Measurements from ENCODE around the gene LRRC8E. TPM values are rescaled to one million over a fixed set of nuclear protein-coding genes. Genes with fewer than 3 reads are reported as not detected.

Gene LRRC8E
- total RNA-seq, 1 donor from 2014 or later = 4.3 TPM

- Mint-ChIP-seq H3K9me3 (no peaks in the 10 kb centered on the region), H3K27me3 (ENCODE audit: low read depth) (peaks cover 69% of the 10 kb centered on the region), H3K4me3 (no peak overlapping the region)
These were observed 24.2 kb upstream of the LRRC8E start for GRCh38 chr19:7863971-7864689.

GRCh38 chr19:7864690-7865074, 23.6 kb upstream of the LRRC8E start:
- H3K36me3 Mint-ChIP-seq = no peaks in the 10 kb centered on the region
- TF ChIP-seq, protein P1, sequence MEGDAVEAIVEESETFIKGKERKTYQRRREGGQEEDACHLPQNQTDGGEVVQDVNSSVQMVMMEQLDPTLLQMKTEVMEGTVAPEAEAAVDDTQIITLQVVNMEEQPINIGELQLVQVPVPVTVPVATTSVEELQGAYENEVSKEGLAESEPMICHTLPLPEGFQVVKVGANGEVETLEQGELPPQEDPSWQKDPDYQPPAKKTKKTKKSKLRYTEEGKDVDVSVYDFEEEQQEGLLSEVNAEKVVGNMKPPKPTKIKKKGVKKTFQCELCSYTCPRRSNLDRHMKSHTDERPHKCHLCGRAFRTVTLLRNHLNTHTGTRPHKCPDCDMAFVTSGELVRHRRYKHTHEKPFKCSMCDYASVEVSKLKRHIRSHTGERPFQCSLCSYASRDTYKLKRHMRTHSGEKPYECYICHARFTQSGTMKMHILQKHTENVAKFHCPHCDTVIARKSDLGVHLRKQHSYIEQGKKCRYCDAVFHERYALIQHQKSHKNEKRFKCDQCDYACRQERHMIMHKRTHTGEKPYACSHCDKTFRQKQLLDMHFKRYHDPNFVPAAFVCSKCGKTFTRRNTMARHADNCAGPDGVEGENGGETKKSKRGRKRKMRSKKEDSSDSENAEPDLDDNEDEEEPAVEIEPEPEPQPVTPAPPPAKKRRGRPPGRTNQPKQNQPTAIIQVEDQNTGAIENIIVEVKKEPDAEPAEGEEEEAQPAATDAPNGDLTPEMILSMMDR (IDR thresholded peaks at IDR 0.05; ENCODE audit: unreplicated experiment) = no peak
- DNase-seq (ENCODE audit: low spot score in 2 of 2, unreplicated experiment in 2 of 2) = no peak
- no peak overlapping the region for H3K27ac Mint-ChIP-seq
- H3K4me3 Mint-ChIP-seq = no peak overlapping the region
- H3K27me3 Mint-ChIP-seq (ENCODE audit: low read depth) = peaks cover 67% of the 10 kb centered on the region
- peaks cover 10% of the 10 kb centered on the region for H3K4me1 Mint-ChIP-seq
- H3K9me3 Mint-ChIP-seq = no peaks in the 10 kb centered on the region

More at GRCh38 chr19:7863971-7864689, 24.2 kb upstream of the LRRC8E start:
- Mint-ChIP-seq H3K4me1 (peaks cover 10% of the 10 kb centered on the region), H3K27ac (no peak overlapping the region), H3K36me3 (no peaks in the 10 kb centered on the region)
- TF ChIP-seq, protein P1 (IDR thresholded peaks at IDR 0.05; ENCODE audit: unreplicated experiment) = no peak
- no peak for DNase-seq (ENCODE audit: low spot score in 2 of 2, unreplicated experiment in 2 of 2)

DNA sequence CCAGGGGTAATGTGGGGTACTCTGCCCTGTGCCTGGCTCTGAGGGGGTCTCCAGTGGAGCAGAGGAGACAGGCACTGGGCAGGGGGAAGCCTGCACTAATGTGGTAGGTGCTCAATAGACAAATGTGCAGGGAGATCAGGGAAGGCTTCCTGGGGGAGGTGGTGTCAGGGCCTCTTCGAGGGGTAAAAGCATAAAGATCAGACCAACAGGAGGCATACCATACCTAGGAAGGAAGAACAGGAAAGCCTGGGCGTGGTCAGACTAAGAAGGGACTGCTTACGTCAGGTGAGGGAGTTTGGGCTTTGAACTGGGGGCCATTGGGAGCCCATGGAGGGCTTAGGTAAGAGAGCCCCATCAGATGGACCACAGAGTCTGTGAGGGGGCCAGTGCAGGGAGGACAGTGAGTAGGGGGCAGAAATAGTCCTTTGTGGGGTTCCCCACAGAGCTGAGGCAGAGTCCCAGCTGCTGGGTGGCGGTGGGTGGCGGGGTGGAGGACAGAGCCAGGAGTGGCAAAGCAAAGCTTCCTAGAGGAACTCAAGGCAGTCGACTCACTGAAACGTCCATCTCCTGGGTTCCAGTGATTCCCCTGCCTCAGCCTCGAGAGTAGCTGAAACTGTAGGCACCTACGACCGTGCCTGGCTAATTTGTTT, 22.9 kb upstream of the LRRC8E start:
- peaks cover 66% of the 10 kb centered on the region for H3K27me3 Mint-ChIP-seq (ENCODE audit: low read depth)
- H3K36me3 Mint-ChIP-seq = no peaks in the 10 kb centered on the region
- H3K27ac Mint-ChIP-seq = no peak overlapping the region
- no peaks in the 10 kb centered on the region for H3K9me3 Mint-ChIP-seq
- DNase-seq (ENCODE audit: low spot score in 2 of 2, unreplicated experiment in 2 of 2) = no peak
- H3K4me1 Mint-ChIP-seq = peaks cover 12% of the 10 kb centered on the region
- TF ChIP-seq, protein P1 (IDR thresholded peaks at IDR 0.05; ENCODE audit: unreplicated experiment) = no peak
- H3K4me3 Mint-ChIP-seq = no peak overlapping the region

GRCh38 chr19:7866399-7867091, 21.8 kb upstream of the LRRC8E start:
- H3K27me3 Mint-ChIP-seq (ENCODE audit: low read depth) = peaks cover 60% of the 10 kb centered on the region

GRCh38 chr19:7867092-7867844, 21.0 kb upstream of the LRRC8E start:
- no peaks in the 10 kb centered on the region for H3K9me3 Mint-ChIP-seq
- no peak overlapping the region for H3K4me3 Mint-ChIP-seq
- H3K27me3 Mint-ChIP-seq (ENCODE audit: low read depth) = peaks cover 62% of the 10 kb centered on the region
- DNase-seq (ENCODE audit: low spot score in 2 of 2, unreplicated experiment in 2 of 2) = no peak
- H3K4me1 Mint-ChIP-seq = peaks cover 18% of the 10 kb centered on the region
- H3K36me3 Mint-ChIP-seq = no peaks in the 10 kb centered on the region
- TF ChIP-seq, protein P1 (IDR thresholded peaks at IDR 0.05; ENCODE audit: unreplicated experiment) = no peak
- H3K27ac Mint-ChIP-seq = no peak overlapping the region

More at GRCh38 chr19:7866399-7867091, 21.8 kb upstream of the LRRC8E start:
- Mint-ChIP-seq H3K4me3 (no peak overlapping the region), H3K4me1 (peaks cover 14% of the 10 kb centered on the region), H3K9me3 (no peaks in the 10 kb centered on the region), H3K36me3 (no peaks in the 10 kb centered on the region), H3K27ac (no peak overlapping the region)
- no peak for DNase-seq (ENCODE audit: low spot score in 2 of 2, unreplicated experiment in 2 of 2)
- TF ChIP-seq, protein P1 (IDR thresholded peaks at IDR 0.05; ENCODE audit: unreplicated experiment) = no peak

All from mesothelial cell of epicardium (in vitro differentiated cells).